Measurements from ENCODE around the gene GNRH2. TPM values are rescaled to one million over a fixed set of nuclear protein-coding genes. Genes with fewer than 3 reads are reported as not detected.
"Not testable (repeated sequence)": the region's sequence is repeated elsewhere in the genome, so short reads cannot be mapped to it uniquely, and the experiment has no call there.

GNRH2 gene
- total RNA-seq, 1 experiment from 2014 or later, result 0.65 TPM

GRCh38 chr20:3071610-3072529 lies 28.4 kb downstream of the GNRH2 start, which contains the start of gene OXT:
Gene OXT (plus strand): TSS chr20:3071620. CDS start chr20:3071656, 36 bp downstream.
- no peak within 1 kb of the TSS for H3K4me3 ChIP-seq
- H3K79me2 ChIP-seq (ENCODE audit: low read depth), result no peaks in the 10 kb centered on the region
- H3K36me3 ChIP-seq (ENCODE audit: low read depth), result no peaks in the 10 kb centered on the region
- H3K27me3 ChIP-seq (ENCODE audit: insufficient read depth, low read depth), result no peaks in the 10 kb centered on the region
- no peak within 1 kb of the TSS for H2AFZ ChIP-seq
- H3F3A ChIP-seq (ENCODE audit: insufficient read depth, low read depth), result peaks cover 46% of the 10 kb centered on the region
- intact Hi-C loops (cut with micrococcal nuclease; ENCODE audit: unreplicated experiment), result no loop called here
- no peaks in the 10 kb centered on the region for H4K20me1 ChIP-seq (ENCODE audit: insufficient read depth)
- no peak within 1 kb of the TSS for H3K4me2 ChIP-seq
- H3K4me1 ChIP-seq (replicated peaks; ENCODE audit: insufficient read depth), result peaks cover 55% of the 10 kb centered on the region
- no peaks in the 10 kb centered on the region for H3K9me2 ChIP-seq (ENCODE audit: insufficient read depth)
- CTCF ChIA-PET, result interaction anchor here (0.5 kb wide), 1 partner anchor 18 kb away, joined by 6 read pairs; no protein-coding TSS in a partner anchor
- H3K27ac ChIP-seq, result no peak within 1 kb of the TSS
- no TSS peak for BruUV-seq (replicated peaks)
- H3K9me3 ChIP-seq (ENCODE audit: insufficient read depth, low read depth), result no peaks in the 10 kb centered on the region
- no peak for DNase-seq
- TF ChIP-seq EZH2 (IDR thresholded peaks at IDR 0.05; ENCODE audit: low read depth), result no peak
- TF ChIP-seq CTCF (conservative IDR thresholded peaks at IDR 0.05), result no peak
- POLR2A ChIA-PET (ENCODE audit: unreplicated experiment), result no interaction called here

GRCh38 chr20:3072530-3073250 lies 29.3 kb downstream of the GNRH2 start:
- H3K79me2 ChIP-seq (ENCODE audit: low read depth), result no peaks in the 10 kb centered on the region
- POLR2A ChIA-PET (ENCODE audit: unreplicated experiment), result no interaction called here
- no peaks in the 10 kb centered on the region for H3K27me3 ChIP-seq (ENCODE audit: insufficient read depth, low read depth)
- CTCF ChIA-PET, result interaction anchor here (0.5 kb wide), 1 partner anchor 19 kb away, joined by 6 read pairs; no protein-coding TSS in a partner anchor
- no peaks in the 10 kb centered on the region for H3K36me3 ChIP-seq (ENCODE audit: low read depth)
- intact Hi-C loops (cut with micrococcal nuclease; ENCODE audit: unreplicated experiment), result no loop called here
- H3K4me3 ChIP-seq, result no peak overlapping the region
- H3F3A ChIP-seq (ENCODE audit: insufficient read depth, low read depth), result peaks cover 38% of the 10 kb centered on the region
- no TSS peak for BruUV-seq (replicated peaks)
- H3K9me3 ChIP-seq (ENCODE audit: insufficient read depth, low read depth), result no peaks in the 10 kb centered on the region
- no peak for DNase-seq
- H4K20me1 ChIP-seq (ENCODE audit: insufficient read depth), result no peaks in the 10 kb centered on the region
- no peaks in the 10 kb centered on the region for H3K9me2 ChIP-seq (ENCODE audit: insufficient read depth)
- peak overlapping the region; percentile 37 for H3K4me2 ChIP-seq
- H3K27ac ChIP-seq, result peak overlapping the region; percentile 42; the same call in 1 of the 2 replicates
- TF ChIP-seq EZH2 (IDR thresholded peaks at IDR 0.05; ENCODE audit: low read depth), result no peak
- no peak for TF ChIP-seq CTCF (conservative IDR thresholded peaks at IDR 0.05)
- peak overlapping the region; percentile 42 for H2AFZ ChIP-seq
- peaks cover 46% of the 10 kb centered on the region for H3K4me1 ChIP-seq (replicated peaks; ENCODE audit: insufficient read depth)

- H3K27me3 ChIP-seq (ENCODE audit: insufficient read depth, low read depth); H4K20me1 ChIP-seq (ENCODE audit: insufficient read depth); H3K79me2 ChIP-seq (ENCODE audit: low read depth); DNase-seq; H3K9me2 ChIP-seq (ENCODE audit: insufficient read depth); H3K36me3 ChIP-seq (ENCODE audit: low read depth); CTCF ChIA-PET; H3K4me3 ChIP-seq; H3K9me3 ChIP-seq (ENCODE audit: insufficient read depth, low read depth); intact Hi-C loops (cut with micrococcal nuclease; ENCODE audit: unreplicated experiment); POLR2A ChIA-PET (ENCODE audit: unreplicated experiment); BruUV-seq (replicated peaks): not testable (repeated sequence)
- peaks cover 32% of the 10 kb centered on the region for H3F3A ChIP-seq (ENCODE audit: insufficient read depth, low read depth)
- peak overlapping the region; percentile 42; the same call in 1 of the 2 replicates for H2AFZ ChIP-seq
- H3K4me1 ChIP-seq (replicated peaks; ENCODE audit: insufficient read depth), result peaks cover 41% of the 10 kb centered on the region
- peak overlapping the region; percentile 42; the same call in 1 of the 2 replicates for H3K27ac ChIP-seq
- peak overlapping the region; percentile 37; the same call in 1 of the 2 replicates for H3K4me2 ChIP-seq
Measured at GRCh38 chr20:3073251-3073643, 29.8 kb downstream of the GNRH2 start.
